ENCODE data around the gene TBC1D22A. TPM values are rescaled to one million over a fixed set of nuclear protein-coding genes. Genes with fewer than 3 reads are reported as not detected.

The TBC1D22A gene
- total RNA-seq, 1 experiment from 2014 or later = 8.2 TPM

- no peak for DNase-seq
- H3K27me3 ChIP-seq (ENCODE audit: control insufficient read depth, insufficient read depth, low read length) = no peaks in the 10 kb centered on the region
- no peak overlapping the region for H3K4me3 ChIP-seq (ENCODE audit: insufficient read depth, low read depth, low read length)
- H3K36me3 ChIP-seq (replicated peaks; ENCODE audit: control insufficient read depth, insufficient read depth, low read length) = no peaks in the 10 kb centered on the region
Observed at GRCh38 chr22:47009304-47010101, 247.1 kb downstream of the TBC1D22A start.

- Histone ChIP-seq H3K4me3 (ENCODE audit: insufficient read depth, low read depth, low read length) (no peak overlapping the region), H3K36me3 (replicated peaks; ENCODE audit: control insufficient read depth, insufficient read depth, low read length) (no peaks in the 10 kb centered on the region), H3K27me3 (ENCODE audit: control insufficient read depth, insufficient read depth, low read length) (no peaks in the 10 kb centered on the region)
- peak; percentile 32 for DNase-seq
Observed at GRCh38 chr22:47010211-47010610, 247.8 kb downstream of the TBC1D22A start.

GRCh38 chr22:47011131-47011858, 248.8 kb downstream of the TBC1D22A start:
- no peak overlapping the region for H3K4me3 ChIP-seq (ENCODE audit: insufficient read depth, low read depth, low read length)
- no peaks in the 10 kb centered on the region for H3K36me3 ChIP-seq (replicated peaks; ENCODE audit: control insufficient read depth, insufficient read depth, low read length)
- no peaks in the 10 kb centered on the region for H3K27me3 ChIP-seq (ENCODE audit: control insufficient read depth, insufficient read depth, low read length)
- peak; percentile 55 for DNase-seq

GRCh38 chr22:47011859-47012258, 249.4 kb downstream of the TBC1D22A start:
- no peak overlapping the region for H3K4me3 ChIP-seq (ENCODE audit: insufficient read depth, low read depth, low read length)
- H3K36me3 ChIP-seq (replicated peaks; ENCODE audit: control insufficient read depth, insufficient read depth, low read length) = no peaks in the 10 kb centered on the region
- H3K27me3 ChIP-seq (ENCODE audit: control insufficient read depth, insufficient read depth, low read length) = no peaks in the 10 kb centered on the region
- peak; percentile 22 for DNase-seq

- peak; percentile 81 for DNase-seq
- no peak overlapping the region for H3K4me3 ChIP-seq (ENCODE audit: insufficient read depth, low read depth, low read length)
- no peaks in the 10 kb centered on the region for H3K36me3 ChIP-seq (replicated peaks; ENCODE audit: control insufficient read depth, insufficient read depth, low read length)
- no peaks in the 10 kb centered on the region for H3K27me3 ChIP-seq (ENCODE audit: control insufficient read depth, insufficient read depth, low read length)
Observed at GRCh38 chr22:47012589-47013370, 250.3 kb downstream of the TBC1D22A start.

GRCh38 chr22:47013861-47014635, 251.6 kb downstream of the TBC1D22A start:
- peak; percentile 52 for DNase-seq
- Histone ChIP-seq H3K4me3 (ENCODE audit: insufficient read depth, low read depth, low read length) (no peak overlapping the region), H3K27me3 (ENCODE audit: control insufficient read depth, insufficient read depth, low read length) (no peaks in the 10 kb centered on the region), H3K36me3 (replicated peaks; ENCODE audit: control insufficient read depth, insufficient read depth, low read length) (no peaks in the 10 kb centered on the region)

GRCh38 chr22:47014636-47015345, 252.3 kb downstream of the TBC1D22A start:
- Histone ChIP-seq H3K27me3 (ENCODE audit: control insufficient read depth, insufficient read depth, low read length) (no peaks in the 10 kb centered on the region), H3K4me3 (ENCODE audit: insufficient read depth, low read depth, low read length) (no peak overlapping the region), H3K36me3 (replicated peaks; ENCODE audit: control insufficient read depth, insufficient read depth, low read length) (no peaks in the 10 kb centered on the region)
- no peak for DNase-seq

GRCh38 chr22:47015589-47016178, 253.2 kb downstream of the TBC1D22A start:
- Histone ChIP-seq H3K27me3 (ENCODE audit: control insufficient read depth, insufficient read depth, low read length) (no peaks in the 10 kb centered on the region), H3K4me3 (ENCODE audit: insufficient read depth, low read depth, low read length) (no peak overlapping the region), H3K36me3 (replicated peaks; ENCODE audit: control insufficient read depth, insufficient read depth, low read length) (no peaks in the 10 kb centered on the region)
- no peak for DNase-seq

- Histone ChIP-seq H3K36me3 (replicated peaks; ENCODE audit: control insufficient read depth, insufficient read depth, low read length) (no peaks in the 10 kb centered on the region), H3K4me3 (ENCODE audit: insufficient read depth, low read depth, low read length) (no peak overlapping the region), H3K27me3 (ENCODE audit: control insufficient read depth, insufficient read depth, low read length) (no peaks in the 10 kb centered on the region)
- no peak for DNase-seq
Observed at GRCh38 chr22:47016631-47017030, 254.2 kb downstream of the TBC1D22A start.

GRCh38 chr22:47017245-47017644, 254.8 kb downstream of the TBC1D22A start:
- DNase-seq = no peak
- no peaks in the 10 kb centered on the region for H3K36me3 ChIP-seq (replicated peaks; ENCODE audit: control insufficient read depth, insufficient read depth, low read length)
- no peak overlapping the region for H3K4me3 ChIP-seq (ENCODE audit: insufficient read depth, low read depth, low read length)
- H3K27me3 ChIP-seq (ENCODE audit: control insufficient read depth, insufficient read depth, low read length) = no peaks in the 10 kb centered on the region

GRCh38 chr22:47018010-47018910, 255.8 kb downstream of the TBC1D22A start:
- Histone ChIP-seq H3K36me3 (replicated peaks; ENCODE audit: control insufficient read depth, insufficient read depth, low read length) (no peaks in the 10 kb centered on the region), H3K27me3 (ENCODE audit: control insufficient read depth, insufficient read depth, low read length) (no peaks in the 10 kb centered on the region), H3K4me3 (ENCODE audit: insufficient read depth, low read depth, low read length) (no peak overlapping the region)
- DNase-seq = no peak

GRCh38 chr22:47019012-47019790, 256.8 kb downstream of the TBC1D22A start:
- no peaks in the 10 kb centered on the region for H3K27me3 ChIP-seq (ENCODE audit: control insufficient read depth, insufficient read depth, low read length)
- H3K36me3 ChIP-seq (replicated peaks; ENCODE audit: control insufficient read depth, insufficient read depth, low read length) = no peaks in the 10 kb centered on the region
- DNase-seq = no peak
- no peak overlapping the region for H3K4me3 ChIP-seq (ENCODE audit: insufficient read depth, low read depth, low read length)
